Subcutaneous abdominal adipose tissue (tissue), 5 donors: ENCODE data around the gene CXCL5.

Experiments used
- H3K27ac ChIP-seq: one replicate; pipeline ENCODE4 v1.7.0; 2013; ENCODE audit warnings: low read depth, mild to moderate bottlenecking, inconsistent platforms, low read length, moderate library complexity
- H3K27me3 ChIP-seq, 5 donors: one replicate each; pipeline ENCODE4 v1.7.0; 2013; ENCODE audit warnings: low read length in 5 of 5, inconsistent platforms in 1 of 5; ENCODE audit not compliant: control insufficient read depth in 5 of 5, insufficient read depth in 4 of 5
- H3K36me3 ChIP-seq, 5 donors: one replicate each; pipeline ENCODE4 v1.7.0; 2013; ENCODE audit warnings: low read length in 5 of 5; ENCODE audit not compliant: control insufficient read depth in 5 of 5, insufficient read depth in 5 of 5
- H3K4me1 ChIP-seq, 5 donors: one replicate each; pipeline ENCODE4 v1.7.0; 2013; ENCODE audit warnings: low read length in 5 of 5, mild to moderate bottlenecking in 3 of 5, moderate library complexity in 1 of 5; ENCODE audit not compliant: control insufficient read depth in 5 of 5, insufficient read depth in 5 of 5
- H3K4me3 ChIP-seq, 5 donors: one replicate each; pipeline ENCODE4 v1.7.0; 2013; ENCODE audit warnings: low read length in 5 of 5, low read depth in 1 of 5
- H3K9ac ChIP-seq, 5 donors: one replicate each; pipeline ENCODE4 v1.7.0; 2013; ENCODE audit warnings: low read length in 5 of 5, mild to moderate bottlenecking in 4 of 5, moderate library complexity in 3 of 5
- H3K9me3 ChIP-seq, 5 donors: one replicate each; pipeline ENCODE4 v1.7.0; 2013; ENCODE audit warnings: low read length in 5 of 5; ENCODE audit not compliant: control insufficient read depth in 5 of 5
- donor health status: healthy.
- donor health status: healthy.
- donor health status: healthy.
- donor health status: healthy.
- donor health status: healthy.

CXCL5 gene

DNA sequence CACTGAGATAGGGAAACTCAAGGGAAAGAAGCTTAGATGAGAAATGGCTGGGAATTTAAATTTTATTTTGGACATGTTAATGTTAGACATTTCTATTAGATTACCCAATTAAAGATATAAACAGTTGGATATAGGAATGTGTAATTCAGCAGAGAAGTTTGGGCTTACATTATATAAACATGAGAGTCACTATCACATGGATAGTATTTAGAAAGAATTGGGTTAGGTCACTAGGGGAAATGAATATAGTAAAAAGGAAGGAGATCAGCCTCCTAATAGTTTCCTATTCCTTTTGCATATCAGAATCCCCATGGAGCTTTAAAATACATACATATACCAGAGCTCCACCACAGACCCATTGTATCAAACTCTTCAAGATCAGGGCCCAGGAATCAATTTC is 19.6 kb upstream of the CXCL5 start:
- Histone ChIP-seq H3K9me3 (no peaks in the 10 kb centered on the region), H3K9ac (no peak overlapping the region), H3K27ac (no peak overlapping the region), H3K27me3 (no peaks in the 10 kb centered on the region), H3K4me3 (no peak overlapping the region), H3K4me1 (peaks cover 0 to 5% (median 0%) of the 10 kb centered on the region in 5 donors), H3K36me3 (no peaks in the 10 kb centered on the region)

DNA sequence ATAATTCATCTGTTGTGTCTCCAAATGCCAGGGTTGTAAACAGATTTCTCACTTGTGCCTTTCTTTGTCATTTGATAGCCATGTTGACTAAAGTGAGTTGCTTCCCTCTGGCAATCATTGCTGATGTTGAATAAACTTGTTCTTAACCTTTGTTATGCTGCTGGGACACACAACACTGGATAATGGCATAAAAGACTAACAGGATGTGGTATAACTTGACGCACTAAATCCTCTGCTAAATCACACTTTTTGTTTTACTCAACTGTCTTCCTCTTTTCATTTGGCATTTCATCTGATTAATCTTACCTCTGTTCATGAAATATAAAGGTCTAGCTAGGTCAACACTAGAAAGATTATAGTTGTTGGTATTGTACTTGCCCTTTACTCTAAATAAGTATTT is 17.6 kb upstream of the CXCL5 start:
- Histone ChIP-seq H3K36me3 (no peaks in the 10 kb centered on the region), H3K27me3 (no peaks in the 10 kb centered on the region), H3K27ac (no peak overlapping the region), H3K9ac (no peak overlapping the region), H3K4me3 (no peak overlapping the region), H3K9me3 (no peaks in the 10 kb centered on the region), H3K4me1 (no peaks in the 10 kb centered on the region)

GRCh38 chr4:74015126-74015780 is 16.8 kb upstream of the CXCL5 start:
- H3K9ac ChIP-seq = no peak overlapping the region
- H3K27me3 ChIP-seq = no peaks in the 10 kb centered on the region
- no peaks in the 10 kb centered on the region for H3K9me3 ChIP-seq
- no peaks in the 10 kb centered on the region for H3K4me1 ChIP-seq
- H3K36me3 ChIP-seq = no peaks in the 10 kb centered on the region
- no peak overlapping the region for H3K4me3 ChIP-seq
- no peak overlapping the region for H3K27ac ChIP-seq

GRCh38 chr4:74014332-74014731 is 15.9 kb upstream of the CXCL5 start:
- Histone ChIP-seq H3K36me3 (no peaks in the 10 kb centered on the region), H3K9me3 (no peaks in the 10 kb centered on the region), H3K9ac (no peak overlapping the region), H3K27ac (no peak overlapping the region), H3K4me1 (no peaks in the 10 kb centered on the region), H3K27me3 (no peaks in the 10 kb centered on the region), H3K4me3 (no peak overlapping the region)

- Histone ChIP-seq H3K9me3 (no peaks in the 10 kb centered on the region), H3K36me3 (no peaks in the 10 kb centered on the region), H3K27me3 (no peaks in the 10 kb centered on the region), H3K4me1 (no peaks in the 10 kb centered on the region), H3K4me3 (no peak overlapping the region), H3K27ac (no peak overlapping the region), H3K9ac (no peak overlapping the region)
These were observed 14.8 kb upstream of the CXCL5 start for GRCh38 chr4:74013264-74013663.

DNA sequence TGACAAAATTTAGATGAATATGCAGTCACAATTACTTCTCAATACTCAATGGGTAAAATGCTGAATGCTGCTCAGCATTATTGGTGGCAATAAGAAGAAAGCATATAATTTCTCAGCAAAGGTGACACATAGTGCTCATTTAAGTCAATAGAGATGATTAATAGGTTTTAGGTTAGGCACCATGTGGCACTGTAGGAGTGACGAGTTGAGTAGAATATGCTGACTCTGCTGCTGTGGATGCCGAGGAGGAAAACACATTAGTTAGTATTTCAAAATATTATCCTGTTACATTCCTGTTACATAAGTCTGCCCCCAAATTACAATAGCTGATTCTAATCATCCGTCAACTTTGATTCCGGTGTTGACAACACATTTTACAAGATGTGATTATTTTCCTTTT is 13.7 kb upstream of the CXCL5 start:
- no peak overlapping the region for H3K4me3 ChIP-seq
- H3K27ac ChIP-seq = no peak overlapping the region
- no peaks in the 10 kb centered on the region for H3K36me3 ChIP-seq
- H3K9me3 ChIP-seq = no peaks in the 10 kb centered on the region
- no peak overlapping the region for H3K9ac ChIP-seq
- no peaks in the 10 kb centered on the region for H3K27me3 ChIP-seq
- H3K4me1 ChIP-seq = no peaks in the 10 kb centered on the region

- Histone ChIP-seq H3K36me3 (no peaks in the 10 kb centered on the region), H3K4me1 (peaks cover 0 to 6% (median 0%) of the 10 kb centered on the region in 5 donors), H3K4me3 (no peak overlapping the region), H3K9ac (no peak overlapping the region), H3K9me3 (no peaks in the 10 kb centered on the region), H3K27me3 (no peaks in the 10 kb centered on the region), H3K27ac (no peak overlapping the region)
These were observed 10.8 kb upstream of the CXCL5 start for GRCh38 chr4:74009307-74009706.

- no peak overlapping the region for H3K4me3 ChIP-seq
- no peaks in the 10 kb centered on the region for H3K9me3 ChIP-seq
- no peaks in the 10 kb centered on the region for H3K36me3 ChIP-seq
- no peak overlapping the region for H3K9ac ChIP-seq
- H3K4me1 ChIP-seq = peaks cover 0 to 6% (median 0%) of the 10 kb centered on the region in 5 donors
- H3K27ac ChIP-seq = no peak overlapping the region
- no peaks in the 10 kb centered on the region for H3K27me3 ChIP-seq
These were observed 7.6 kb upstream of the CXCL5 start for GRCh38 chr4:74006009-74006476.

- Histone ChIP-seq H3K36me3 (no peaks in the 10 kb centered on the region), H3K9me3 (no peaks in the 10 kb centered on the region), H3K4me1 (peaks cover 0 to 6% (median 0%) of the 10 kb centered on the region in 5 donors), H3K4me3 (no peak overlapping the region), H3K9ac (no peak overlapping the region), H3K27me3 (no peaks in the 10 kb centered on the region), H3K27ac (no peak overlapping the region)
These were observed 7.1 kb upstream of the CXCL5 start for GRCh38 chr4:74005528-74005927.

- no peaks in the 10 kb centered on the region for H3K36me3 ChIP-seq
- no peaks in the 10 kb centered on the region for H3K27me3 ChIP-seq
- H3K9ac ChIP-seq = no peak overlapping the region
- no peaks in the 10 kb centered on the region for H3K9me3 ChIP-seq
- peaks cover 0 to 6% (median 0%) of the 10 kb centered on the region in 5 donors for H3K4me1 ChIP-seq
- no peak overlapping the region for H3K27ac ChIP-seq
- no peak overlapping the region for H3K4me3 ChIP-seq
These were observed 6.2 kb upstream of the CXCL5 start for GRCh38 chr4:74004668-74005067.
